HepG2 (cell line): ENCODE results near the gene WDR53. TPM values are rescaled to one million over a fixed set of nuclear protein-coding genes. Genes with fewer than 3 reads are reported as not detected.
"Not testable (repeated sequence)": the region's sequence is repeated elsewhere in the genome, so short reads cannot be mapped to it uniquely, and the experiment has no call there.

Experiments
- ATAC-seq: fragments of 200-7000 bp; cut with Tn5 transposase; 3 replicates; pipeline ENCODE4 v1.9.1; 2020; ENCODE audit warnings: mild to moderate bottlenecking, moderate library complexity
- BruUV-seq: library from RNA; stranded (reverse); fragments of 400-500 nt; replicated peaks from 2 replicates; lab custom pipeline; 2021; lab: Mats Ljungman, UMichigan
- CTCF ChIA-PET: fragments of 300-600 bp; formaldehyde crosslinking; extraction: SDS; loops from one replicate; lab custom pipeline; 2021; ENCODE audit warnings: low total read pairs, inconsistent platforms, low intra/inter-chr PET ratio; lab: Yijun Ruan, JAX
- POLR2A ChIA-PET: fragments of 350-600 bp; sonication (Branson Sonifier 250); formaldehyde crosslinking; loops from one replicate; lab custom pipeline; 2020; ENCODE audit warnings: antibody characterized with exemption, inconsistent platforms; lab: Yijun Ruan, JAX
- DNase-seq: peaks from one replicate; pipeline ENCODE4 v3.0.0-alpha.2; 2015; ENCODE audit warnings: low spot score
- FAIRE-seq: peaks from 3 replicates; lab custom pipeline; 2011; peaks lifted over from hg19 to GRCh38; lab: Jason Lieb, UNC
- H2AFZ ChIP-seq: one replicate; pipeline ENCODE4 v1.6.1; 2011; ENCODE audit warnings: low read length, inconsistent platforms
- H3K27ac ChIP-seq: fragments of 300-600 bp; 3 replicates; pipeline ENCODE4 v1.8.0; 2011; ENCODE audit warnings: mixed run types, mild to moderate bottlenecking, mixed read lengths, low read length, inconsistent platforms; ENCODE audit not compliant: insufficient read depth; ENCODE audit errors: extremely low read length
- H3K27me3 ChIP-seq, 2 experiments: fragments of 200-600 bp in 1 of 2; 2 replicates in 1 of 2; 3 replicates in 1 of 2; pipeline versions ENCODE4 v1.6.0 to v1.8.0; 2011; ENCODE audit warnings: low read length in 2 of 2, mild to moderate bottlenecking in 2 of 2, moderate library complexity in 2 of 2, inconsistent platforms in 1 of 2; ENCODE audit not compliant: insufficient read depth in 2 of 2, control insufficient read depth in 1 of 2
- H3K36me3 ChIP-seq, 2 experiments: fragments of 200-600 bp in 1 of 2; replicated peaks in 1 of 2; 2 replicates in 1 of 2; 3 replicates in 1 of 2; pipeline versions ENCODE4 v1.5.1 to v1.8.0; 2011; ENCODE audit warnings: low read length in 2 of 2, inconsistent platforms in 1 of 2; ENCODE audit not compliant: insufficient read depth in 2 of 2, control insufficient read depth in 1 of 2
- H3K4me1 ChIP-seq: 2 replicates; pipeline ENCODE4 v1.5.1; 2012; ENCODE audit warnings: low read length, inconsistent platforms; ENCODE audit not compliant: insufficient read depth
- H3K4me2 ChIP-seq: 2 replicates; pipeline ENCODE4 v1.6.0; 2011; ENCODE audit warnings: low read depth, low read length, inconsistent platforms
- H3K4me3 ChIP-seq, 3 experiments: fragments of 200-600 bp in 1 of 3; sonication (generic), shearing (Covaris generic) in 1 of 3; replicated peaks in 1 of 3; 2 replicates each; pipeline ENCODE4 v1.5.1; 2011 to 2016; ENCODE audit warnings: low read length in 3 of 3, inconsistent platforms in 2 of 3, low read depth in 2 of 3, mild to moderate bottlenecking in 2 of 3, control low read depth in 1 of 3, mixed read lengths in 1 of 3; ENCODE audit not compliant: insufficient read depth in 1 of 3
- H3K79me2 ChIP-seq: one replicate; pipeline ENCODE4 v1.6.1; 2011; ENCODE audit warnings: low read length, inconsistent platforms; ENCODE audit not compliant: insufficient read depth
- H3K9ac ChIP-seq: 2 replicates; pipeline ENCODE4 v1.6.0; 2011; ENCODE audit warnings: mild to moderate bottlenecking, low read depth, low read length, inconsistent platforms; ENCODE audit not compliant: insufficient read depth
- H3K9me3 ChIP-seq: 2 replicates; pipeline ENCODE4 v1.5.1; 2012; ENCODE audit warnings: mild to moderate bottlenecking, low read length
- H4K20me1 ChIP-seq: 2 replicates; pipeline ENCODE4 v1.6.0; 2011; ENCODE audit warnings: inconsistent platforms, mild to moderate bottlenecking, low read length, moderate library complexity; ENCODE audit not compliant: insufficient read depth
- CEBPB ChIP-seq: IDR thresholded peaks from 2 replicates; pipeline ENCODE4 v1.6.1; 2011; ENCODE audit warnings: low read depth, low read length, improper control_type of control experiment, borderline replicate concordance
- FOXC1 ChIP-seq: sonication (generic); formaldehyde crosslinking; IDR thresholded peaks from 2 replicates; pipeline ENCODE4 v1.8.0; 2022; ENCODE audit warnings: mild to moderate bottlenecking, missing genetic modification reagents, borderline replicate concordance
- RAD51 ChIP-seq: fragments of 450-650 bp; IDR thresholded peaks from 2 replicates; pipeline ENCODE4 v1.6.1; 2016; ENCODE audit warnings: borderline replicate concordance
- USF2 ChIP-seq, 2 experiments: sonication (generic) in 1 of 2; formaldehyde crosslinking in 1 of 2; IDR thresholded peaks; 2 replicates each; pipeline versions ENCODE4 v1.5.1 to v1.6.1; 2011 to 2020; ENCODE audit warnings: borderline replicate concordance in 1 of 2, low read depth in 1 of 2, low read length in 1 of 2, mild to moderate bottlenecking in 1 of 2, missing genetic modification reagents in 1 of 2, moderate library complexity in 1 of 2
- ZMYM3 ChIP-seq: sonication (generic); formaldehyde crosslinking; IDR thresholded peaks from 2 replicates; pipeline ENCODE4 v1.5.1; 2020; ENCODE audit warnings: mild to moderate bottlenecking, missing genetic modification reagents
- ZNF326 ChIP-seq: sonication (generic); formaldehyde crosslinking; IDR thresholded peaks from 2 replicates; pipeline ENCODE4 v1.4.0; 2020; ENCODE audit warnings: missing genetic modification reagents, borderline replicate concordance
- ZNF652 ChIP-seq: IDR thresholded peaks from 2 replicates; pipeline ENCODE4 v1.6.1; 2016; ENCODE audit warnings: low read depth, borderline replicate concordance
- ZNF672 ChIP-seq: sonication (generic); formaldehyde crosslinking; IDR thresholded peaks from 2 replicates; pipeline ENCODE4 v1.8.1; 2022; ENCODE audit warnings: missing genetic modification reagents
- ZSCAN21 ChIP-seq: sonication (generic); formaldehyde crosslinking; IDR thresholded peaks from 2 replicates; pipeline ENCODE4 v1.8.0; 2022; ENCODE audit warnings: mild to moderate bottlenecking, missing genetic modification reagents, moderate library complexity, borderline replicate concordance
- WGBS: methylation state at CpG from one replicate; pipeline ENCODE4 v1.1.6; 2017; ENCODE audit warnings: low lambda C conversion rate; 5-methylcytosine and 5-hydroxymethylcytosine counted together
- in situ Hi-C: cut with HindIII; loops from 2 replicates; pipeline ENCODE4 v1.10.0; 2017; ENCODE audit warnings: low pct_unique_long_range_greater_than_20kb; ENCODE audit not compliant: extremely low pct_ligation_motif_present
- intact Hi-C: fragments of 100-400 bp; cut with micrococcal nuclease; formaldehyde crosslinking; loops from one replicate; pipeline ENCODE4 v1.10.0; 2022; ENCODE audit not compliant: unreplicated experiment
- polyA plus RNA-seq, 8 experiments: library from polyadenylated mRNA; depleted of rRNA in 3 of 8; stranded (reverse) in 7 of 8; unstranded in 1 of 8; fragments of >200 nt; fragmentation: Illumina TruSeq in 4 of 8; extraction: Trizol in 4 of 8; gene quantifications; 2 replicates each; pipeline versions ENCODE4 v1.2.1 to v1.2.3, GENCODE V29; 2011 to 2016; ENCODE audit warnings: low read depth in 4 of 8, missing spikeins in 1 of 8, mixed read lengths in 1 of 8; ENCODE audit not compliant: insufficient read depth in 1 of 8
- total RNA-seq, 5 experiments: library from RNA; depleted of rRNA; stranded (reverse); fragments of >200 nt; fragmentation: Illumina TruSeq; extraction: Trizol; gene quantifications; 2 replicates each; pipeline ENCODE4 v1.2.3, GENCODE V29; 2016; ENCODE audit warnings: low read depth in 1 of 5

Gene WDR53
- total and polyA plus RNA-seq, 2 of the 13 experiments (the other 11 are each of a cell fraction or from before 2014, with no cell fraction given) = 3.5 to 7.7 TPM

GRCh38 chr3:196523841-196524240 lies 44.5 kb downstream of the WDR53 start:
- CTCF ChIA-PET = no interaction called here
- Histone ChIP-seq H3K9me3 (no peaks in the 10 kb centered on the region), H3K36me3 (no peaks in the 10 kb centered on the region), H3K79me2 (no peaks in the 10 kb centered on the region), H3K4me1 (peaks cover 3% of the 10 kb centered on the region), H3K9ac (no peak overlapping the region), H3K27me3 (peaks cover 0 to 17% of the 10 kb centered on the region in 2 experiments; a peak in 2 of 5 replicates), H2AFZ (no peak overlapping the region), H3K27ac (no peak overlapping the region), H3K4me3 (no peak overlapping the region), H4K20me1 (no peaks in the 10 kb centered on the region), H3K4me2 (no peak overlapping the region)
- no peak for DNase-seq
- no TSS peak for BruUV-seq
- POLR2A ChIA-PET = no interaction called here
- in situ Hi-C loops (no loop called here), intact Hi-C loops (no loop called here)
- ATAC-seq = no peak
- no peak for TF ChIP-seq ZMYM3
- TF ChIP-seq ZNF652 = no peak
- TF ChIP-seq FOXC1 (CRISPR knock-in tag) = no peak
- peak; percentile 46; the same call in 1 of the 2 replicates for TF ChIP-seq CEBPB
- TF ChIP-seq ZSCAN21 (CRISPR knock-in tag) = no peak
- TF ChIP-seq ZNF672 (CRISPR knock-in tag) = no peak
- TF ChIP-seq ZNF326 (CRISPR knock-in tag) = no peak
- FAIRE-seq = no peak
- WGBS = 71% methylated on average over 4 of the region's 4 CpGs

- H2AFZ ChIP-seq; intact Hi-C loops; DNase-seq; H3K4me3 ChIP-seq; BruUV-seq; H3K9me3 ChIP-seq; in situ Hi-C loops; H3K27ac ChIP-seq; H3K9ac ChIP-seq; ATAC-seq; FAIRE-seq; H3K4me2 ChIP-seq; POLR2A ChIA-PET; H3K36me3 ChIP-seq; H4K20me1 ChIP-seq; H3K79me2 ChIP-seq; TF ChIP-seq USF2 (CRISPR knock-in tag; IDR thresholded peaks at IDR 0.05; ENCODE audit: borderline replicate concordance): not testable (repeated sequence)
- H3K27me3 ChIP-seq = peaks cover 0 to 17% of the 10 kb centered on the region in 2 experiments; a peak in 2 of 5 replicates
- CTCF ChIA-PET = interaction anchor here (0.7 to 3.4 kb wide), 2 partner anchors 36 to 267 kb away, joined by 3 to 28 read pairs; no protein-coding TSS in a partner anchor
- peaks cover 19% of the 10 kb centered on the region for H3K4me1 ChIP-seq
- WGBS = 26% methylated on average over 12 of the region's 12 CpGs
- peak; percentile 57; the same call in 1 of the 2 replicates for TF ChIP-seq USF2 (IDR thresholded peaks at IDR 0.05; ENCODE audit: low read depth, low read length)
- TF ChIP-seq RAD51 = peak; percentile 83; the same call in 1 of the 2 replicates
Observed at GRCh38 chr3:196521291-196521690, 47.1 kb downstream of the WDR53 start.
